HG03039 (cell line): ENCODE measurements around the gene ZMYND8.

Experiments
- ATAC-seq: cut with Tn5 transposase; IDR thresholded peaks from one replicate; pipeline ENCODE4 v1.9.1; 2021; ENCODE audit warnings: mild to moderate bottlenecking, moderate library complexity; ENCODE audit not compliant: unreplicated experiment

The ZMYND8 gene

DNA sequence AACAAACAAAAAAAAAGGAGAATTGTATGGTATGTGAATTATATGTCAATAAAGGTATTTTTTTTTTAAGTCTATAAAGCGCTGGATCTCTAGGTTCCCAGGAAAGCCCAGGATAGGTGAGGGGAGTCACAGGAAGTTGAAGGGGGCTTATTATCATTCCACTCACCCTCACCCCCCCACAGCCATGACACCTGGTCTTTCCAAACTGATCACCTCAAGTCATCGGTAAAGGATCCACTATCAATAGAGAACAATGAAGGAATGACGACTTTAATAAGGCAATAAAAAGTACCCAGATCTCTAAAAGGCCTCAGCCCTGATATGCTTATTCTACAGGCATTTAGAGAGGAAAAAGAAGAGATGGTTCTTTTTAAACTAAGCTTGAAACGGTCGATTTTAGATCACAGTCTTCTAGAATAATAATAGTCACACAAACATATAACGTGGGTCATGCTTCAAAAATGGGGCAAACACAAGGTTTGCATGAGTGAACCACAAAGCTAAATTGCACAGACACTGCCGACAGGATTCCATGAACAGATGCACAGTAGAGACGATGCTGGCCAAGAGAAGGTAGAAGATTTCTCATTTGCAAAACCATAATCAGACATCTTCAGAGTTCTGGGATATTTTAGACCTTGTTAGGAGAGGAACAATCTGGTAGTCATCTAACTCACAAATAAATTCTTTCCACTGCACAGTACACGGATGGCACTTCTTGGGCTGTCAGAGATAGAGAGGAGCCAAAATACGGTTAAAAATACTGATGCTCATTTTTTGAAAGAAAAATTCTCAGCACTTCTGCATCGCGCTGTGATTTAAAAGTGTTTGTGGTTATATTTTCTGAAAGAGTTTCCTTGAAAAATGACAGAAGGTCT, 21.0 kb downstream of the ZMYND8 start:
- ATAC-seq: no peak

GRCh38 chr20:47334022-47334551, 22.4 kb downstream of the ZMYND8 start:
- ATAC-seq: no peak

- ATAC-seq: no peak
These were observed 23.9 kb downstream of the ZMYND8 start for GRCh38 chr20:47332381-47333206.

DNA sequence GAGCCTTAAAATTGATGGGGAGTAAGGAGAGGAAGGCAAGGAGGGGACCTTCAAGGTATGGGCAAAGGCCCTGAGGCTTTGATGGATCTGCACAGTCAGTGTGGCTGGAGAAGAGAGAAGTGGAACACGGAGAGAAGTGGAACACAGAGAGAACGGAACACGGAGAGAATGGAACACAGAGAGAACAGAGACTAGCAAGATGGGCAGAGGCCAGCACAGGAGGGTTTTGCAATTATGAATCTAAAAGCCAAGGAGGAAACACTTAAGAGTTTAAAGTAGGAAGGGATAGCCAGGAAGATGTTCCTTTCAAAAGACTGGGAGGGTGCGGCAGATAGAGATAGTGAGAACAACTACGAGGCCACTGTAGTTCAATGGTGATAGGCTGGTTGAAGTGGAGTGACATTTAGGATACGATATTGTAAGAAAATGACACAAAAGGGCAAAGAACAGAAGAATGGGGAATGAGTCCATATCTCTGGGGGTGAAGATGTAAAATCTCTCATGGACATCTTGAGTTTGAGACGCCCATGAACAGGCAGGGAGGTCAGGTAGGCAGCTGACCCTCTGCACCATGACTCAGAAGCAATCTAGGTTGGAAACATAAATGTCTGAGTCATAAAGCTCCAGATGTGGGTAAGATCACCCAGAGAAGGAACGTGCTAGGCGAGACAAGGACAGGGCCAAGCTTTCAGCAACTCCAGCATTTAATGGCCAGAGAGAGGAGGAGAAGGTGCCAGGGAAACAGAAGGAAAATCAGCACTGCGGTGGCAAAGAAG, 25.4 kb downstream of the ZMYND8 start:
- no peak for ATAC-seq

DNA sequence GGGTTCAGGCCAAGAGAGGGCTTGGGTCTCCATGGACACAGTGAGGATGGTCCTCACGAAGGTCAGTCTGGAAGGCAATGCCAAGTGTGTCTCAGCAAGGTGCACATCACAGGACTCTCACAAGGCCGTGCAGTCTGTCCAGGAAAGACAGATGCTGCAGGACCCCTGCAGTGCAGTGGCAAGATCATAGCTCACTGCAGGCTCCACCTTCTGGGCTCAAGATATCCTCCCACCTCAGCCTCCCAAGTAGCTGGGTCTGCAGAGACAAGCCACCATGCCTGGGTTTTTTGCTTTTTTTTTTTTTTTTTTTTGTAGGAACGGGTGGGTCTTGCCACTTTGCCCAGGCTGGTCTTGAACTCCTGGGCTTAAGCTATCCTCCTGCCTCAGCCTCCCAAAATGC, 26.4 kb downstream of the ZMYND8 start:
- no peak for ATAC-seq

GRCh38 chr20:47328129-47328528, 28.4 kb downstream of the ZMYND8 start:
- ATAC-seq: no peak

GRCh38 chr20:47327711-47328110, 28.8 kb downstream of the ZMYND8 start:
- no peak for ATAC-seq

DNA sequence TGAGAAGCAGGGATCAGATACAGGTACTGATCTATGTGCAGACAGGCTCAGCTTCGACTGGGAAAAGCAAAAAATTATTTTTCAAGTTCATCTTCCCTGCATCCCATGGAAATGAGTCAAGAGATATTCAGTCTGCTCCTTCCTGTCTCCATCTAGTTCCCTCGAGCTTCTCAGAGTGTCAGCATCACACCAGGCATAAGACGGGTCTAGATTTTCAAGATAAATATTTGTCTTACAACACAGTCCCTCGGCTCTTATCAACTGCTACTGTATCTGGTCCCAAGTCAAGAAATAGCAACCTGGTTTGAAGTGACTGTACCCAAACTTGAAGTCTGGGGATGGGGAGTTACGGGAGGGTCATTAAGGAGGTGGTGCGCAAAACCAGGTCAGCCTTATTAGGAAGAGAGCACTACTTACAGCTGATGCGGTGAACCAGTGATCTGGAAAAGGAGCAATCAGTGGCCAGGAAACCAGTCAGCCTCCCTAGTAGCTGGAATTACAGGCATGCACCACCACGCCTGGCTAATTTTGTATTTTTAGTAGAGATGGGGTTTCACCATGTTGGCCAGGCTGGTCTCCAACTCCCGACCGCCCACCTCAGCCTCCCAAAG, 29.7 kb downstream of the ZMYND8 start:
- no peak for ATAC-seq

DNA sequence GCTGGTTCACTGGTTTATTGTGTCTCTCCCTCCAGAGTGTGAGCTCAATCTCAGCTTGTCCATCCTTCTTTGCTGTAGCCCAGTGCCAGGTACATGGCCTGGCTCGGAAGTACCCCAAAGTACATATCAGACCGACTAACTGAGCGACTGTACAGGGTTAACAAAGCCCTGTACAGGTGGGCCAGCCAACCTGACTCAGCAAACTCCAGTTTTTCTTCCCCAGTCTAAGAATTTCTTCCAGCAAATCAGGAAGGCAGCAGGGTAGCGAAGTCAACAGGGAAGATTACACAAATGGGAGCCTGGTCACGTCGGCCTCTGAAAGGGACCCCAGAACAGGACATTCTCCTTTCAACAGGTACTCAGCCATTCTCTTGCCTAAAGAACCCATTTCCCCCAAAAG, 31.3 kb downstream of the ZMYND8 start:
- ATAC-seq: no peak

GRCh38 chr20:47320990-47321805, 35.3 kb downstream of the ZMYND8 start:
- no peak for ATAC-seq

DNA sequence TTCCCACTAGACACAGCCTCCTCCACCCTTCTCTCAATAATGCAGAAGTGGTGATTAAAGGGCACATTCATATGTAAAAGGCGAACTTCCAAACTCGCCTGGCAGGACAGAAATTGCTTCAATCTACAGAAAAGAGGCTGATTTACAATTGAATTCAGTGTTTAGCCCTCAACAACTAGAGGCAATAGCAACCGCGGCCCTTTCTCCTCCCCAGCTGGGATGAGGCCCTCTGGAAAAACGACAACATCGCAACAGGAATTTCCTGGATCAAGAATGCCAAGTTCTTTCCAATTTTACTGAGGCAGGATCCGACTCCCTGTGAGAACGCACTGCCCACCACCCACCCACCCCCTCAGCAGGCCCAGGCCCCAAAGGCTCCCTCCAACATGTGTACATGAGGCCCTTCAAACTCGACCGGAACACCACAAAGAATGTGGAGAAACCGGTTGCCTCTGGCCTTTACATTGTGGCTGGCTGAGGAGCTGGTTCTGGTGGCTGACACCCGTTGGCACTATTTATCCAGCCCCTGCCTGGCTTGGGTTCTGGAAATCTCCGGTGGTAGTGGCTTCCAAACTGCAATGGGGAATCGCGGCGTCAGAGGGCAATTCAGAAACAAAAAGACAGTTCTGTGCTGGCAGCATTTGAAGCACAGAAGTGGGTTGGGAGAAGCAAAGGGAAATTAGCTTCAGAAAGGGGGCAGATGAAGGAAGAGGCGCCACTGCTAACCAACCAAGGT, 36.8 kb downstream of the ZMYND8 start:
- no peak for ATAC-seq

- no peak for ATAC-seq
These were observed 37.6 kb downstream of the ZMYND8 start for GRCh38 chr20:47318586-47319516.

DNA sequence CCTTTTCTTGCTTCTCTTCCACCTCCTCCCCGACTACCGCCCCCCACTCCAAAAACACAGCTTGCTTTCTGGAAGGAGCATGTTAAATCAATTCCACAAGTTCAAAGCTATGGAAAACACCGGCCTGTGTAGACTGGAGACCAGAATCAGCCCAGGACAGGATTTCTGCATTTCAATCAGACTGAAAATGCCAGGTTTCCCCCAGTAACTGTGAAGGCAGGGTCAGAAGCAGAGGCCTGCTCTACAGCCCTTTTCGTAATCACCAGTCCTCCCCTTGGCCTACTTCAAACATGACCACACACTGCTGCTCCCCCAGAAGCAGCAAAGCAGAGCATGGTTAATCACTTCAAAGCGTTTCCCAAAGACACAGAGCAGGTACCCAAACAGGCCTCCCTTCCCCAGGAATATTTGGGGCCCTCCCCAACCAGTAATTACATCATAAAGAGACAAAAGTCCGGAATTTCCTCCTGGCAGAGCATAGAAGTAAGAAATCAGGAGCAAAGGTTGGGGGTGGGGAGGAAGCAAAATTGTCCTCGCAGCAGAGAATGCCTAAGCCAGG, 38.4 kb downstream of the ZMYND8 start:
- ATAC-seq: no peak

- ATAC-seq: no peak
These were observed 39.2 kb downstream of the ZMYND8 start for GRCh38 chr20:47317127-47317895.

GRCh38 chr20:47316776-47317126, 39.7 kb downstream of the ZMYND8 start:
- no peak for ATAC-seq

DNA sequence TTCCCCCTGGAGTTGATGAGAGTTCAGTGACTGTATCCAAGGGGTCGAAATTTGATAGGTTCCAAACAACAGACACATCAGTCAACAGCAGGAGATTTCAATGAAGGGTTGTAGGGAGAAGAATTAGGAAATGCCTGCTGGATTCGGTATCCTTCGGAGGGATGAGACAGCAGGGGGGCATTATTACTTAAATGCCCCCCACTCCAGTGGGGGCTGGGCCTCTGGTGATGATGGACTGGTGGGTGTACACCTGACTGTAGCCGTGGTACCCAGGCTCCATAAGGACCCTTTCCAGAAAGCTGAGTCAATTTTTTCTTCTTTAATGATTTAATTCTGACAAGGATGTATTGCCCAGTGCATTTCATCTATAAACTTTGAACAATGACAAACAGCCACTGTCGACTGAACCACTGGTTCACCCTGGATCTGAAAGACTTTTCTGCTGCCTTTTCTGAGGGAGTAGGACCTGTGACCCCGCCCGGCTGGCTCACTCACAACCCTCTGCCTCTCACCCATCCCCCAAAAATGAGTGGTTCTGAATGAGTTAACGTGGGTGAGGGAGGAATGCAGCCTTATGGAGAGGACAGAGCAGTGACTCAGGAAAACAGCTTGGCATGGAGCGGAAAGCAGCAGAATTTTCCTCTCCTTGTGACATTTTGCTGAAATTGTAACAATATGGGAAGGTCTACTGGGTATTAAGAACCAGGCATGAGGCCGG, 41.0 kb downstream of the ZMYND8 start:
- ATAC-seq: no peak
